GM12873 (cell line): Measurements from ENCODE around the gene RARG.

Experiments
- CTCF ChIP-seq: IDR thresholded peaks from 2 replicates; pipeline ENCODE4 v1.5.1; 2012; ENCODE audit warnings: low read depth, mild to moderate bottlenecking, moderate library complexity, low read length, control low read depth; ENCODE audit not compliant: insufficient read depth; ENCODE audit errors: missing control alignments

RARG gene

GRCh38 chr12:53201639-53202038 lies 30.4 kb downstream of the RARG start:
- TF ChIP-seq CTCF = no peak

DNA sequence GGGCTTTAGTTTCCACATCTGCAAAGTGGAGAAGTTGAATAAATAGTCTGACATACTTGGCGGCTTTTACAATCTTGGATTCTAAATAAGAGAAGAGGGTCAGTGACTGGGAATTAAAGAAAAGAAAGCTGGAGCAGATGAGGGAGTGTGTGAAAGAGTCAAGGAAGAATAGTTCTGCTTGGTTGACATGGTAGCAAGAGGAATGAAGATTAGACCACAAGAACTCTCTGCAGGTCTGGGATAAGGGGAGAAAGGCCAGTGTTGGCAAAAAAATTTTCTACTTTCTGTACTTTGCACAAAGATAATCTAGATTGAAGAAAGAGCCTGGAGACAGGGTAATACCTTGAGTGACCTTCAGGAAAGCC lies 30.9 kb downstream of the RARG start:
- no peak for TF ChIP-seq CTCF

- TF ChIP-seq CTCF = no peak
Measured at GRCh38 chr12:53200458-53201176, 31.4 kb downstream of the RARG start.

GRCh38 chr12:53200107-53200457 lies 31.9 kb downstream of the RARG start:
- no peak for TF ChIP-seq CTCF

DNA sequence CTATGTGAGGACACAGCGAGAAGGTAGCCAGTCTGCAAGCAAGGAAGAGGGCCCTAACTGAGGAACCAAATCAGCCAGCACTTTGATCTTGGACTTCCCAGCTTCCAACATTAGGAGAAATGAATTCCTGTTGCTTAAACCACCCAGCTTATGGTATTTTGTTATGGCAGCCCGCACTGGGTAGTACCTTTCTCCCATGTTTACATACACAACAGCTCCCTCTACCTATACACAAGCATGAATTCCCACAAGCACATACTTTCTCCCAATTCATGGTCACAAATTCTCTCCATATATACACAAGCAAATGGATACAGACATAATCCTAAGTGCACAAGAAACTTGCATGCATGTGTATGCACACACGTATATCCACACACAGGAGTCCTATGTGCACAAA lies 32.3 kb downstream of the RARG start:
- no peak for TF ChIP-seq CTCF

- TF ChIP-seq CTCF = no peak
Measured at GRCh38 chr12:53198486-53199110, 33.4 kb downstream of the RARG start.

DNA sequence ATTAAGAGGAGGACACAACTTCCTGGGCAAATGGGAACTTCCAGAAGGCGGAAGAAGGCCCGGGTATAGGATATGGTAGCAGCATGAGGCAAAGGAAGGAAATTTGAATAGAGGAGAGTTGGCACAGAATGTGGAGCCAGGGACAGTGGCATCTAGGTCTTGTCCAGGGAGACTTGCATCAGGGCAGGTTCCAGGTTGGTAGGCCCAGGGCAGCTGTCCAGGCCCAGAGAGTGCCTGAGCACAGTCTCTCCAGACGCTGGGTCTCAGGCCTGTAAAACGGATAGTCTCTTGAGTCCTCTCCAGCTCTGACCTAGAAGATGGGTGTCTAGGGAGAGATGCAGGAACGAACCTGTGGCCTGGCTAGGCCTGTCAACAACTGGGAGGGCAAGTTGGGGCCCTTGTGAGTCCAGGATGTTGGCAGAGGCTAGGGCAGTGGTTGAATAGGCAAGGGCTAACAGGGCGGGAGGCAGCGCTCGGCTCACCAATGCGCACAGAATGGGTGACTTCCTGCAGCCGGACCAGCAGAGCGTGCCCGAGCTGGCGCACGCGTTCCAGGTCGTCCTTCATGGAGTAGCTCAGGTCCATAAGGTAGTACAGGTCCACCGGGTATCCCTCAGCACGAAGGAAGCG lies 34.9 kb downstream of the RARG start:
- no peak for TF ChIP-seq CTCF
